ENCODE results near the gene UGT2B10.

The UGT2B10 gene

GRCh38 chr4:68871809-68872642 is 56.2 kb downstream of the UGT2B10 start:
- DNase-seq, result no peak

- DNase-seq, result no peak
Observed at GRCh38 chr4:68872643-68873502, 57.1 kb downstream of the UGT2B10 start.

GRCh38 chr4:68874507-68874906 is 58.7 kb downstream of the UGT2B10 start:
- DNase-seq, result no peak

- DNase-seq, result no peak
Observed at GRCh38 chr4:68877555-68877954, 61.8 kb downstream of the UGT2B10 start.

- no peak for DNase-seq
Observed at GRCh38 chr4:68878048-68878447, 62.3 kb downstream of the UGT2B10 start.

Data from inflammatory macrophage treated with lipopolysaccharide for 4 hours (primary cell).